ENCODE measurements around the gene CCDC88B.
A peak's percentile ranks its signal among the peaks of the same experiment; 100 is the strongest.

Gene CCDC88B

GRCh38 chr11:64371201-64371600, 31.2 kb downstream of the CCDC88B start:
- no peak for DNase-seq (ENCODE audit: low read depth, low spot score)

GRCh38 chr11:64372021-64372420, 32.0 kb downstream of the CCDC88B start:
- no peak overlapping the region for H3K4me3 ChIP-seq (ENCODE audit: low read length)
- no peak for DNase-seq (ENCODE audit: low read depth, low spot score)

More at GRCh38 chr11:64371201-64371600, 31.2 kb downstream of the CCDC88B start:
- no peak overlapping the region for H3K4me3 ChIP-seq (ENCODE audit: low read length)

GRCh38 chr11:64372802-64373597, 33.0 kb downstream of the CCDC88B start:
- DNase-seq (ENCODE audit: low read depth, low spot score) = peak; percentile 16
- H3K4me3 ChIP-seq (ENCODE audit: low read length) = no peak overlapping the region

GRCh38 chr11:64373598-64373974, 33.6 kb downstream of the CCDC88B start:
- H3K4me3 ChIP-seq (ENCODE audit: low read length) = no peak overlapping the region
- no peak for DNase-seq (ENCODE audit: low read depth, low spot score)

- no peak for DNase-seq (ENCODE audit: low read depth, low spot score)
- H3K4me3 ChIP-seq (ENCODE audit: low read length) = no peak overlapping the region
These were observed 36.1 kb downstream of the CCDC88B start for GRCh38 chr11:64376071-64376470.

- DNase-seq (ENCODE audit: low read depth, low spot score) = no peak
- no peak overlapping the region for H3K4me3 ChIP-seq (ENCODE audit: low read length)
These were observed 38.4 kb downstream of the CCDC88B start for GRCh38 chr11:64378335-64378880.

- no peak for DNase-seq (ENCODE audit: low read depth, low spot score)
- no peak overlapping the region for H3K4me3 ChIP-seq (ENCODE audit: low read length)
These were observed 39.2 kb downstream of the CCDC88B start for GRCh38 chr11:64379160-64379559.

- H3K4me3 ChIP-seq (ENCODE audit: low read length) = no peak overlapping the region
- DNase-seq (ENCODE audit: low read depth, low spot score) = no peak
These were observed 40.1 kb downstream of the CCDC88B start for GRCh38 chr11:64379817-64380709.

GRCh38 chr11:64381350-64381749, 41.3 kb downstream of the CCDC88B start:
- DNase-seq (ENCODE audit: low read depth, low spot score) = no peak
- H3K4me3 ChIP-seq (ENCODE audit: low read length) = no peak overlapping the region

GRCh38 chr11:64382047-64382446, 42.0 kb downstream of the CCDC88B start:
- no peak for DNase-seq (ENCODE audit: low read depth, low spot score)
- H3K4me3 ChIP-seq (ENCODE audit: low read length) = no peak overlapping the region

GRCh38 chr11:64382586-64382985, 42.6 kb downstream of the CCDC88B start:
- DNase-seq (ENCODE audit: low read depth, low spot score) = no peak
- H3K4me3 ChIP-seq (ENCODE audit: low read length) = no peak overlapping the region

GRCh38 chr11:64383580-64383979, 43.6 kb downstream of the CCDC88B start:
- H3K4me3 ChIP-seq (ENCODE audit: low read length) = no peak overlapping the region

GRCh38 chr11:64384028-64384737, 44.2 kb downstream of the CCDC88B start:
- no peak overlapping the region for H3K4me3 ChIP-seq (ENCODE audit: low read length)
- DNase-seq (ENCODE audit: low read depth, low spot score) = no peak

More at GRCh38 chr11:64383580-64383979, 43.6 kb downstream of the CCDC88B start:
- no peak for DNase-seq (ENCODE audit: low read depth, low spot score)

GRCh38 chr11:64384981-64385944, 45.3 kb downstream of the CCDC88B start:
- no peak overlapping the region; the same call in 1 of the 2 replicates for H3K4me3 ChIP-seq (ENCODE audit: low read length)
- DNase-seq (ENCODE audit: low read depth, low spot score) = no peak

- peak; percentile 90 for DNase-seq (ENCODE audit: low read depth, low spot score)
- peak overlapping the region; percentile 37 for H3K4me3 ChIP-seq (ENCODE audit: low read length)
These were observed 46.1 kb downstream of the CCDC88B start for GRCh38 chr11:64385945-64386704.

GRCh38 chr11:64387916-64388315, 47.9 kb downstream of the CCDC88B start:
- H3K4me3 ChIP-seq (ENCODE audit: low read length) = no peak overlapping the region
- DNase-seq (ENCODE audit: low read depth, low spot score) = no peak

- no peak for DNase-seq (ENCODE audit: low read depth, low spot score)
- no peak overlapping the region for H3K4me3 ChIP-seq (ENCODE audit: low read length)
These were observed 48.9 kb downstream of the CCDC88B start for GRCh38 chr11:64388894-64389293.

Data from Jurkat, Clone E6-1 (cell line).